WTC11 (cell line): ENCODE results near the gene PSMD1.

Experiments
- ESRRA ChIP-seq: sonication (generic); formaldehyde crosslinking; IDR thresholded peaks from 2 replicates; pipeline ENCODE4 v1.8.1; 2022; ENCODE audit warnings: mild to moderate bottlenecking, missing genetic modification reagents, borderline replicate concordance
- JUN ChIP-seq: sonication (generic); formaldehyde crosslinking; IDR thresholded peaks from 2 replicates; pipeline ENCODE4 v1.8.0; 2023; ENCODE audit warnings: mild to moderate bottlenecking, missing genetic modification reagents
- TEAD1 ChIP-seq: sonication (generic); formaldehyde crosslinking; IDR thresholded peaks from 2 replicates; pipeline ENCODE4 v1.8.0; 2022; ENCODE audit warnings: mild to moderate bottlenecking, missing genetic modification reagents
- TF ChIP-seq, protein P1 (sequence below): fragments of 200-600 bp; IDR thresholded peaks from 2 replicates; pipeline ENCODE4 v1.8.0; 2022; ENCODE audit warnings: antibody characterized with exemption
- TF ChIP-seq, protein P2 (sequence below): sonication (generic); formaldehyde crosslinking; IDR thresholded peaks from 2 replicates; pipeline ENCODE4 v1.8.0; 2022; ENCODE audit warnings: mild to moderate bottlenecking, missing genetic modification reagents

DNA sequence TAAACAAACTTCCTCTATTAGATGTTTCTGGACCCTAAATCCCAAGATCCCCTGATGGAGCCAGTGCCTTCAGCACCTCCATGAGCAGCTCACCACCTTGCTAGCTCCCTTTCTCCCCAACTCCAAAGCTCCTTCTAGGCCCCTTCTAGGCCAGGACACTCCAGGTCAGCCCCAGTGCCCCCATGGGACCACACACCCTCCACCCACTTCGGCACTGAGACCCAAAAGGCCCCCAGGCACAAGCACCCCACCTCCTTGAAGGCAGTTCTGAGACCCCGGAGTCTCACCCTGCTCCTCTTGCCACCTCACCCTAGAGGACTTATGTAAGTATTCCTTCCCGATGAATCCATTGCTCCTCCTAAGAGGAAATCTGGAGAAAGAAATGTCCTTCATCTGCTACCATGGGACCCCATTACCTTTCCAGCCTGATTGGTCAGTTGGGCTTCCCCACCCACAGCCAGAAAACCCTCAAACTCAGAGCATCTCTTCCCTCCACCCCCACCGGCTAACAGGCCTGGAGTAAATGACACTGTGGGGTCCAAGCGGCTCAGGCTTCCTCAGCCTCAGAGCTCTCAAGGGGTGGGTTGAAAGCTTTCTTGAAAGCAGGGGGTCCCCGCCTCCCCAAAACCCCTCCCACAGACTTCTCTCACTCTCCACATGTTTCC, 132.0 kb downstream of the PSMD1 start:
- TF ChIP-seq, protein P1, sequence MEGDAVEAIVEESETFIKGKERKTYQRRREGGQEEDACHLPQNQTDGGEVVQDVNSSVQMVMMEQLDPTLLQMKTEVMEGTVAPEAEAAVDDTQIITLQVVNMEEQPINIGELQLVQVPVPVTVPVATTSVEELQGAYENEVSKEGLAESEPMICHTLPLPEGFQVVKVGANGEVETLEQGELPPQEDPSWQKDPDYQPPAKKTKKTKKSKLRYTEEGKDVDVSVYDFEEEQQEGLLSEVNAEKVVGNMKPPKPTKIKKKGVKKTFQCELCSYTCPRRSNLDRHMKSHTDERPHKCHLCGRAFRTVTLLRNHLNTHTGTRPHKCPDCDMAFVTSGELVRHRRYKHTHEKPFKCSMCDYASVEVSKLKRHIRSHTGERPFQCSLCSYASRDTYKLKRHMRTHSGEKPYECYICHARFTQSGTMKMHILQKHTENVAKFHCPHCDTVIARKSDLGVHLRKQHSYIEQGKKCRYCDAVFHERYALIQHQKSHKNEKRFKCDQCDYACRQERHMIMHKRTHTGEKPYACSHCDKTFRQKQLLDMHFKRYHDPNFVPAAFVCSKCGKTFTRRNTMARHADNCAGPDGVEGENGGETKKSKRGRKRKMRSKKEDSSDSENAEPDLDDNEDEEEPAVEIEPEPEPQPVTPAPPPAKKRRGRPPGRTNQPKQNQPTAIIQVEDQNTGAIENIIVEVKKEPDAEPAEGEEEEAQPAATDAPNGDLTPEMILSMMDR, result no peak
- TF ChIP-seq ESRRA (CRISPR knock-in tag) (no peak), JUN (CRISPR knock-in tag) (no peak), TEAD1 (CRISPR knock-in tag) (no peak)
- TF ChIP-seq, protein P2, sequence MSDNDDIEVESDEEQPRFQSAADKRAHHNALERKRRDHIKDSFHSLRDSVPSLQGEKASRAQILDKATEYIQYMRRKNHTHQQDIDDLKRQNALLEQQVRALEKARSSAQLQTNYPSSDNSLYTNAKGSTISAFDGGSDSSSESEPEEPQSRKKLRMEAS (CRISPR knock-in tag), result no peak
